Mucosa of gallbladder (tissue), 1 donor: ENCODE results near the gene SPESP1. TPM values are rescaled to one million over a fixed set of nuclear protein-coding genes. Genes with fewer than 3 reads are reported as not detected.

Source experiments
- DNase-seq: peaks from one replicate; pipeline ENCODE4 v3.0.0-alpha.2; 2020; ENCODE audit warnings: low spot score
- total RNA-seq: library from RNA; stranded (reverse); gene quantifications from one replicate; pipeline ENCODE4 v1.2.1, GENCODE V29; 2021
- donor health status: DM: no; HTN: no; CAD: no.

The SPESP1 gene
- total RNA-seq, 1 donor from 2014 or later, result 5.9 TPM

- no peak for DNase-seq
Measured at GRCh38 chr15:68991723-68992122, 61.4 kb downstream of the SPESP1 start.

GRCh38 chr15:68992696-68993095 lies 62.4 kb downstream of the SPESP1 start:
- no peak for DNase-seq

GRCh38 chr15:68993276-68993675 lies 63.0 kb downstream of the SPESP1 start:
- DNase-seq, result no peak

GRCh38 chr15:68994149-68994548 lies 63.8 kb downstream of the SPESP1 start:
- no peak for DNase-seq

DNA sequence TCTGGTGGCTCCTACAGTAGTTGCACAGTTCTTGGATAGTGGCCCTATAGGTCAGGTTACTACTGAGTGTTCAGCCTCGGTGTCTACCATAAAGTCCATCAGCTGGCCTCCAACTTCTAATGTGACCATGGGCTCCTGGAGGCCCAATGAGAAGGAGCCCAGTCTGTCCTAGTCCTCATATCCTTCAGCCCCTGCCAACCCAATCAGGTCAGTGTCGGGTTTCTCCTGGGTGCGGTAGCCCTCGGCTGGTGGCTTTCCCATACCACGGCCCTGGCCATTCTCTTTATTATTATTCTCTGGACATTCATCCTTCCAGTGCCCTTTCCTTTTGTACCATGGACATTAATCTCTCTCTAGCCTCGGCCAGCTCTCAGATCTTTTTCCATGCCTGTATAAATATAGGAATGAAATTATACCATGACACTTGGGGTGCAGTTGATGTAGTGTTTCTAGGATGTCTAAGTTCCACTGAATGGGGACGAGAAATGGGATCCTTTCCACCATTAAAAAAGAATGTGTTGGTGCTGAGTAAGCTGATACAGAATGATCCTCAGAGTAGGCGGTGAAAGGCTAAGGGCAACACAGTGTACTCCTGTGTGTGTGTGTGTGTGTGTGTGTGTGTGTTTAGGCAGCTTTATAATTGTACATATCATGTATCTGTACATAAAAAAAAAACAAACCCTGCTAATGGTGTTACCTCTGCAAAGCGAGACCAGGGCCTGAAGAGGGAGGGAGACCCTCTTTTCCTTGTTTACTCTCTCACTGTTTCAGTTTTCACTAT lies 64.8 kb downstream of the SPESP1 start:
- no peak for DNase-seq

Other genes with a start within 250 kb of the SPESP1 start
- gene ANP32A, start 109.6 kb upstream of the SPESP1 start, total RNA-seq, result 101 TPM
- 0.26 TPM for gene NOX5, start 84.2 kb downstream of the SPESP1 start, total RNA-seq
- gene GLCE, start 230.1 kb downstream of the SPESP1 start, total RNA-seq, result 21.8 TPM